HepG2 (cell line): ENCODE results near the gene CEACAM16. TPM values are rescaled to one million over a fixed set of nuclear protein-coding genes. Genes with fewer than 3 reads are reported as not detected.

ENCODE experiments used
- CCDC6 ChIP-seq: sonication (generic); formaldehyde crosslinking; IDR thresholded peaks from 2 replicates; pipeline ENCODE4 v1.8.1; 2022; ENCODE audit warnings: mild to moderate bottlenecking, missing genetic modification reagents, moderate library complexity
- CENPT ChIP-seq: sonication (generic); formaldehyde crosslinking; IDR thresholded peaks from 2 replicates; pipeline ENCODE4 v1.8.0; 2022; ENCODE audit warnings: low read depth, mild to moderate bottlenecking, moderate library complexity, missing genetic modification reagents
- FLYWCH1 ChIP-seq: sonication (generic); formaldehyde crosslinking; IDR thresholded peaks from 2 replicates; pipeline ENCODE4 v1.8.1; 2023; ENCODE audit warnings: mild to moderate bottlenecking, missing genetic modification reagents
- GABPB1 ChIP-seq: IDR thresholded peaks from 2 replicates; pipeline ENCODE4 v1.6.1; 2016; ENCODE audit warnings: mild to moderate bottlenecking, missing genetic modification reagents, moderate library complexity, missing compliant biosample characterization
- GTF2F1 ChIP-seq: fragments of 150-350 bp; IDR thresholded peaks from 2 replicates; pipeline ENCODE4 v1.6.1; 2014; ENCODE audit warnings: low read length
- ISL2 ChIP-seq: sonication (generic); formaldehyde crosslinking; IDR thresholded peaks from 2 replicates; pipeline ENCODE4 v1.5.0; 2020; ENCODE audit warnings: missing genetic modification reagents
- NCOR1 ChIP-seq: fragments of 200-600 bp; sonication (generic); IDR thresholded peaks from 2 replicates; pipeline ENCODE4 v1.7.0; 2017; ENCODE audit warnings: antibody characterized with exemption, low read length, borderline replicate concordance
- RFX1 ChIP-seq: fragments of 450-650 bp; IDR thresholded peaks from 2 replicates; pipeline ENCODE4 v1.6.1; 2017
- SAFB2 ChIP-seq: sonication (generic); formaldehyde crosslinking; IDR thresholded peaks from 2 replicates; pipeline ENCODE4 v1.5.1; 2020; ENCODE audit warnings: missing genetic modification reagents, low read depth, mild to moderate bottlenecking, borderline replicate concordance
- SRSF4 ChIP-seq: fragments of 200-400 bp; formaldehyde crosslinking; IDR thresholded peaks from one replicate; pipeline ENCODE4 v1.6.1; 2018; ENCODE audit warnings: mild to moderate bottlenecking, low read depth, low read length, moderate library complexity; ENCODE audit not compliant: poor library complexity, severe bottlenecking
- ZFP36 ChIP-seq: fragments of 150-350 bp; IDR thresholded peaks from 2 replicates; pipeline ENCODE4 v1.6.1; 2018; ENCODE audit warnings: borderline replicate concordance, low read length, low read depth; ENCODE audit not compliant: partially characterized antibody
- ZNF496 ChIP-seq: sonication (generic); formaldehyde crosslinking; IDR thresholded peaks from 2 replicates; pipeline ENCODE4 v1.8.1; 2023; ENCODE audit warnings: mild to moderate bottlenecking, moderate library complexity, missing genetic modification reagents; ENCODE audit not compliant: insufficient replicate concordance
- ZNF724P ChIP-seq: sonication (generic); formaldehyde crosslinking; IDR thresholded peaks from 2 replicates; pipeline ENCODE4 v1.8.0; 2022; ENCODE audit warnings: missing genetic modification reagents, borderline replicate concordance
- ZNF75D ChIP-seq: sonication (generic); formaldehyde crosslinking; IDR thresholded peaks from 2 replicates; pipeline ENCODE4 v1.8.1; 2023; ENCODE audit warnings: missing genetic modification reagents, mild to moderate bottlenecking, borderline replicate concordance
- polyA plus RNA-seq, 8 experiments: library from polyadenylated mRNA; depleted of rRNA in 3 of 8; stranded (reverse) in 7 of 8; unstranded in 1 of 8; fragments of >200 nt; fragmentation: Illumina TruSeq in 4 of 8; extraction: Trizol in 4 of 8; gene quantifications; 2 replicates each; pipeline versions ENCODE4 v1.2.1 to v1.2.3, GENCODE V29; 2011 to 2016; ENCODE audit warnings: low read depth in 4 of 8, missing spikeins in 1 of 8, mixed read lengths in 1 of 8; ENCODE audit not compliant: insufficient read depth in 1 of 8
- total RNA-seq, 5 experiments: library from RNA; depleted of rRNA; stranded (reverse); fragments of >200 nt; fragmentation: Illumina TruSeq; extraction: Trizol; gene quantifications; 2 replicates each; pipeline ENCODE4 v1.2.3, GENCODE V29; 2016; ENCODE audit warnings: low read depth in 1 of 5
- TF ChIP-seq, protein P1 (sequence below): sonication (generic); formaldehyde crosslinking; IDR thresholded peaks from 2 replicates; pipeline ENCODE4 v1.8.0; 2022; ENCODE audit warnings: mild to moderate bottlenecking, missing genetic modification reagents
- TF ChIP-seq, protein P2 (sequence below), 2 experiments: sonication (generic) in 1 of 2; formaldehyde crosslinking in 1 of 2; IDR thresholded peaks; 2 replicates each; pipeline versions ENCODE4 v1.4.0 to v1.6.1; 2018 to 2020; ENCODE audit warnings: missing genetic modification reagents in 2 of 2, borderline replicate concordance in 1 of 2, low read depth in 1 of 2, mild to moderate bottlenecking in 1 of 2, missing biosample characterization in 1 of 2
- TF ChIP-seq, protein P3 (sequence below): sonication (generic); formaldehyde crosslinking; IDR thresholded peaks from 2 replicates; pipeline ENCODE4 v1.5.0; 2020; ENCODE audit warnings: missing genetic modification reagents
- TF ChIP-seq, protein P4 (sequence below): sonication (generic); formaldehyde crosslinking; IDR thresholded peaks from 2 replicates; pipeline ENCODE4 v1.8.1; 2023; ENCODE audit warnings: mild to moderate bottlenecking, inconsistent platforms, moderate library complexity, missing genetic modification reagents, borderline replicate concordance
- TF ChIP-seq, protein P5 (sequence below): sonication (generic); formaldehyde crosslinking; IDR thresholded peaks from 2 replicates; pipeline ENCODE4 v1.8.1; 2023; ENCODE audit warnings: mild to moderate bottlenecking, moderate library complexity, missing genetic modification reagents
- TF ChIP-seq, protein P6 (sequence below): sonication (generic); formaldehyde crosslinking; IDR thresholded peaks from 2 replicates; pipeline ENCODE4 v1.4.0; 2020; ENCODE audit warnings: missing genetic modification reagents

The CEACAM16 gene
- total and polyA plus RNA-seq, 2 of the 13 experiments (the other 11 are each of a cell fraction or from before 2014, with no cell fraction given): not detected

DNA sequence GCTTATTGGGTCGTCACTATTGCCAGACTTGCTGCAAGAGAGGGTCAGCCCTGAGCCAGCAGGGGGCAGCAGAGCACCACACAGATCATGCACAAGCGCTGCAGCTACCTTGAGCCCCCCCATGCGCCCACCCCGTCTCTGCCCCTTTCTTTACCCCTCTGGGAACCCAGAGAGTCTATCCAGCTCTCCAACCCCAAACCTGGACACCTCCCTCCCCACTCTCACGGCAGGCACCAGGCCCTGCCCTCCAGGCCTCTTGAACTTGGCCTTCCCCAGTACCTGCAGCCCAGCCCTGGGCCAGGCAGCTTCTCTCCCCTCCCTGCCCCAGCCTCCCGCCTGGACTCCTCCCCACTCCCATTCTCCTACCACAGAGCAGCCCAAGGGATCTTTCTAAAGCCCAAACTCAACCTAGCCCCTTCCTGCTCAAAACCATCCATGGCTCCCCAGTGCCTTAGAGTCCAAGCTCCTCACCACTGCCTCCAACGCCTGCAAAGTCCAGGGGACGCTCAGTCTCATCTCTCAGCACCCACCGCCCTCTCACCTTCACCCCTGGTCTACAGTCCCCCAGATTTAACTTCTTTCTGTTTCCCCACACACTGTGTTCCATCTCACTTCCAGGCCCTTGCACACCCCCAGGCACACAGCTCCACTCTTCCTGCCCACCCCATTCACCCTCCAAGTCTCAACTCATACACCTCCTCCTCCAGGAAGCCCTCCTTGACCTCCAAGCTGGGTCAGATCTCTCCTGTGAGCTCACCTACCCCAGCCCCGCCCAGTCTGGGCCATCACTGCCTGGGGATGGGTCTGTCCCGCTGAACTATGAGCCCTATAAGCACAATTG is 9.4 kb upstream of the CEACAM16 start (continued):
- TF ChIP-seq GABPB1 (CRISPR knock-in tag): no peak
- no peak for TF ChIP-seq ZNF75D (CRISPR knock-in tag)
- no peak for TF ChIP-seq CENPT (CRISPR knock-in tag)
- TF ChIP-seq NCOR1: 0 out of 2 replicates have a peak, but pooled peaks have one; percentile 19
- TF ChIP-seq, protein P1, sequence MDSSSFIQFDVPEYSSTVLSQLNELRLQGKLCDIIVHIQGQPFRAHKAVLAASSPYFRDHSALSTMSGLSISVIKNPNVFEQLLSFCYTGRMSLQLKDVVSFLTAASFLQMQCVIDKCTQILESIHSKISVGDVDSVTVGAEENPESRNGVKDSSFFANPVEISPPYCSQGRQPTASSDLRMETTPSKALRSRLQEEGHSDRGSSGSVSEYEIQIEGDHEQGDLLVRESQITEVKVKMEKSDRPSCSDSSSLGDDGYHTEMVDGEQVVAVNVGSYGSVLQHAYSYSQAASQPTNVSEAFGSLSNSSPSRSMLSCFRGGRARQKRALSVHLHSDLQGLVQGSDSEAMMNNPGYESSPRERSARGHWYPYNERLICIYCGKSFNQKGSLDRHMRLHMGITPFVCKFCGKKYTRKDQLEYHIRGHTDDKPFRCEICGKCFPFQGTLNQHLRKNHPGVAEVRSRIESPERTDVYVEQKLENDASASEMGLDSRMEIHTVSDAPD (CRISPR knock-in tag): no peak
- no peak for TF ChIP-seq SAFB2 (CRISPR knock-in tag)
- no peak for TF ChIP-seq ZNF496
- TF ChIP-seq, protein P2, sequence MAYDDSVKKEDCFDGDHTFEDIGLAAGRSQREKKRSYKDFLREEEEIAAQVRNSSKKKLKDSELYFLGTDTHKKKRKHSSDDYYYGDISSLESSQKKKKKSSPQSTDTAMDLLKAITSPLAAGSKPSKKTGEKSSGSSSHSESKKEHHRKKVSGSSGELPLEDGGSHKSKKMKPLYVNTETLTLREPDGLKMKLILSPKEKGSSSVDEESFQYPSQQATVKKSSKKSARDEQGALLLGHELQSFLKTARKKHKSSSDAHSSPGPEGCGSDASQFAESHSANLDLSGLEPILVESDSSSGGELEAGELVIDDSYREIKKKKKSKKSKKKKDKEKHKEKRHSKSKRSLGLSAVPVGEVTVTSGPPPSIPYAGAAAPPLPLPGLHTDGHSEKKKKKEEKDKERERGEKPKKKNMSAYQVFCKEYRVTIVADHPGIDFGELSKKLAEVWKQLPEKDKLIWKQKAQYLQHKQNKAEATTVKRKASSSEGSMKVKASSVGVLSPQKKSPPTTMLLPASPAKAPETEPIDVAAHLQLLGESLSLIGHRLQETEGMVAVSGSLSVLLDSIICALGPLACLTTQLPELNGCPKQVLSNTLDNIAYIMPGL (CRISPR knock-in tag; IDR thresholded peaks at IDR 0.05; ENCODE audit: borderline replicate concordance in 1 of 2, low read depth in 1 of 2): peak in 1 of 2 experiments; percentile 32; a peak in 2 of 4 replicates
- TF ChIP-seq, protein P3, sequence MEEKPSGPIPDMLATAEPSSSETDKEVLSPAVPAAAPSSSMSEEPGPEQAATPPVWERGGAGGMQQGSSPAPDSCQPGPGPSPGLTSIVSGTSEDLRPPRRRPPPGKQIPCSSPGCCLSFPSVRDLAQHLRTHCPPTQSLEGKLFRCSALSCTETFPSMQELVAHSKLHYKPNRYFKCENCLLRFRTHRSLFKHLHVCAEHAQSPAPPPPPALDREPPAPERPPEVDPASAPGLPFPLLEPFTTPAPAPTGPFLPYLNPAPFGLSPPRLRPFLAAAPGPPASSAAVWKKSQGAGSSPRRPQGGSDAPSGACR (CRISPR knock-in tag): no peak
- no peak for TF ChIP-seq CCDC6 (CRISPR knock-in tag)
- no peak for TF ChIP-seq FLYWCH1 (CRISPR knock-in tag)
- TF ChIP-seq, protein P4, sequence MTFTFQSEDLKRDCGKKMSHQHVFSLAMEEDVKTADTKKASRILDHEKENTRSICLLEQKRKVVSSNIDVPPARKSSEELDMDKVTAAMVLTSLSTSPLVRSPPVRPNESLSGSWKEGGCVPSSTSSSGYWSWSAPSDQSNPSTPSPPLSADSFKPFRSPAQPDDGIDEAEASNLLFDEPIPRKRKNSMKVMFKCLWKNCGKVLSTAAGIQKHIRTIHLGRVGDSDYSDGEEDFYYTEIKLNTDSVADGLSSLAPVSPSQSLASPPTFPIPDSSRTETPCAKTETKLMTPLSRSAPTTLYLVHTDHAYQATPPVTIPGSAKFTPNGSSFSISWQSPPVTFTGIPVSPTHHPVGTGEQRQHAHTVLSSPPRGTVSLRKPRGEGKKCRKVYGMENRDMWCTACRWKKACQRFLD: no peak
- TF ChIP-seq SRSF4: no peak
- TF ChIP-seq RFX1: no peak
- TF ChIP-seq, protein P5, sequence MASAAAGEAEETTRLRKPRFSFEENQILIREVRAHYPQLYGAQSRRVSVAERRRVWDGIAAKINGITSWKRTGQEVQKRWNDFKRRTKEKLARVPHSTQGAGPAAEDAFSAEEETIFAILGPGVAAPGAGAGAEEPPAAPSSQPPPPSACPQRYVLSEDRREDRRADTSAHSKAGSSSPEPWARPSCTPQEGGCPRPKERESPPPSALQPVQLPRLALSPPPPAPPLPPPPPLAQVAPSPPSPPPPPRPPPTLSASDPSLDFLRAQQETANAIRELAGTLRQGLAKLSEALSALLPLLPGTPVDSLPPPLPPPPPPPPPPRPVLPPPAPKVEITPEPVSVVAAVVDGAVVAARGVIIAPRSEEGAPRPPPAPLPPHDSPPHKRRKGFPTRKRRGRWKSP: no peak
- TF ChIP-seq, protein P6, sequence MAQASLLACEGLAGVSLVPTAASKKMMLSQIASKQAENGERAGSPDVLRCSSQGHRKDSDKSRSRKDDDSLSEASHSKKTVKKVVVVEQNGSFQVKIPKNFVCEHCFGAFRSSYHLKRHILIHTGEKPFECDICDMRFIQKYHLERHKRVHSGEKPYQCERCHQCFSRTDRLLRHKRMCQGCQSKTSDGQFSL (CRISPR knock-in tag): peak; percentile 88
- TF ChIP-seq ZFP36: peak; percentile 90
- no peak for TF ChIP-seq ZNF724P
- peak; percentile 23; the same call in 1 of the 2 replicates for TF ChIP-seq ISL2 (CRISPR knock-in tag)
- no peak for TF ChIP-seq GTF2F1
